HG03378 (cell line): ENCODE data around the gene NTN4.
"Not testable (repeated sequence)": the region's sequence is repeated elsewhere in the genome, so short reads cannot be mapped to it uniquely, and the experiment has no call there.

Experiments used
- ATAC-seq: cut with Tn5 transposase; IDR thresholded peaks from one replicate; pipeline ENCODE4 v1.9.1; 2021; ENCODE audit warnings: mild to moderate bottlenecking, moderate library complexity; ENCODE audit not compliant: unreplicated experiment

Gene NTN4

DNA sequence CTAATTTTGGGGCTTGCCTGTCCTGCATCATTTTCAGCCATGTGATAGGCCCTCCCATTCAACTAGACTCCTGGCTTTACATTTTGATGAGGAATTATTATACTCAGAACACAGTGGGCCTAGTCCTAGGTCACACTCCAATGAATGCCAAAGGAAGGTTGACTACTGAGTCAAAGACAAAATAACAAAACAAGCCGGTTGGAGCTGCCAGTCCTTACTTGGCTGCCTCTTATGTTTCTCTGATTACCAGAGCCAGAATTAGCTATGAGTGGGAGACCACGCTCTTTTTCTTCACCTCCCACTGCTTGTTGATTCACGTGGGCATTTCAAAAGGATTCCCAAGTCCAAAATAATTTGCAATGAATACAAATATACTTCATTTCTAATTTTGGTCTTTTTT, 161.2 kb downstream of the NTN4 start:
- ATAC-seq, result no peak

GRCh38 chr12:95626854-95627253, 163.7 kb downstream of the NTN4 start:
- no peak for ATAC-seq

DNA sequence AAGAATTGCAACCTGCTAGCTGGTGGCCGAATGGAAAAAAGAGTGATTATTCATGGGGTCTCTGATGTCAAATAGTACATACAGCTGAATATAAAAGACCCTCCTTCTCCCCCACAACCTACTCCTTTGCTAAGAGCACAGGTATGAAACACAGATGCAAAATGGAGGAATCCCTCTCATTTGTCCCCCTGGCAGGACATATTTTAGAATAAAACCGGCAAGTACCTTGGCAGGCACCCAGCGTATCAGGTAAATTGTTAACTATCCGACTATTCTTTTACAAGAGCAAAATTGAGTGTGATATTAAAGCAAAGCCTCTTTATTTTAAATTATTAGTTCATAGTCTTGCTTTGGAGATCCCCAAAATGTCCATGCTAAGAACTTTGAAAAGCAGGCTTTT, 165.6 kb downstream of the NTN4 start:
- no peak for ATAC-seq

- no peak for ATAC-seq
Measured at GRCh38 chr12:95624589-95624988, 166.0 kb downstream of the NTN4 start.

DNA sequence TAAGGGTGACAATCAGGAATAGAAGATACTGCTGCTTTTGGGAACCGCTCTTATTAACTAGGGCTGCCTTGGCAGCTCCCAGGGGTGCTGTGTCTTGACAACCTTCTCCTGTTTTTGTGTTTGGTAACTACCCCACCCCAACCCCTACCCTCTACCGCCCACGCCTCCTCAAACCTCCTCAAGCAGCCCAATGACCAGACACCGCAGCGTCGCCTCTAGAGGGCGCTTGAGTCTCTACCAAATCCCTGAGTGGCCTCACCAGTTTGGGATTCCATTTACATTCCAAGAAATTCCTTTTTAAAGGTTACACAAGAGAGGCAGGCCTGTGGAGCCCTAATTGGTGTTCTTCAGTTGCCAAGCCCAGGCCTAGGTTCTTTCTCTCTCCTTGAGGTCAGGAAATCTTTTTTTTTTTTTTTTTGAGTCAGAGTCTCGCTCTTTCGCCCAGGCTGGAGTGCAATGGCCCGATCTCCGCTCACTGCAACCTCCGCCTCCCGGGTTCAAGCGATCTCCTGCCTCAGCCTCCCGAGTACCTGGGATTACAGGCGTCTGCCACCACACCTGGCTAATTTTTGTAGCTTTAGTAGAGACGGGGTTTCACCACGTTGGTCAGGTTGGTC, 166.9 kb downstream of the NTN4 start:
- no peak for ATAC-seq

DNA sequence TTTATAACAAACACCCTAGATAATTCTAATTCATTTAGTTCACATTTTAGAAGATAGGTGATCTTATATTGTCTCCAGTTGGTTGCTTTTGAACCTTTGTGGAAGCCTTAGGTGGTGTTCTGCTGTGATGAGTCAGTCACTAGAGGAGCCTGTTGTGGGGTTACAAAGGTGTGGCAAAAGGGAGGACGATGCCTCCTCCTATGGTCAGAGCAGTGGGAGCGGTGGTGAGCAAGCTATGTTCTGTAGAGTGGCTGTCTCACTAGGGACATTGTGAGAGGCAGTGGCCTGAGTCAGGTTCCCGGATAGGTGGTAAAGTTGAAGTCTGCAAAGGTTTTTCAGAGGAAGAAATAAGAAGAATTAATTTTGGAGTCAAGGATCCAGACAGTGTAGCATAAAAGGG, 167.7 kb downstream of the NTN4 start:
- ATAC-seq, result no peak

GRCh38 chr12:95621725-95622124, 168.8 kb downstream of the NTN4 start:
- ATAC-seq, result no peak

- no peak for ATAC-seq
Measured at GRCh38 chr12:95620171-95620570, 170.4 kb downstream of the NTN4 start.

- not testable (repeated sequence) for ATAC-seq
Measured at GRCh38 chr12:95616470-95616869, 174.1 kb downstream of the NTN4 start.

DNA sequence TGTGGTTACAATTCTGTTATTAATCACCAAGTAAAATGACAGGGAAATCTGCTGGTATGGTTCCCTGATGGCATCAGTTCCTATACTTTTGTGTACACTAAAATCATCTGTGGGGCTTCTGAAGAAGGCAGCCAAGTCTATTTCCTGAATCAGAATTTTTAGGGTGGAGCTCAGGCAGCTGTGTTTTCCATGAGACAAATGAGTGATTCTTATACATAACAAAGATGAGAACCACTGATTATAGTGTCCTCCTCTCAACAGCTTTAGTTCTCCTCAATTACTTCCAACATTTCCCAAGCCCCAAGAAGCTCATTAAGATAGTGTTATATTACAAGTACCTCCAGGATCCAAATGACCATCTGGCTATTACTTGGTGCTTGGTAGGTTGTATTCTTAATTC, 174.8 kb downstream of the NTN4 start:
- ATAC-seq, result no peak

DNA sequence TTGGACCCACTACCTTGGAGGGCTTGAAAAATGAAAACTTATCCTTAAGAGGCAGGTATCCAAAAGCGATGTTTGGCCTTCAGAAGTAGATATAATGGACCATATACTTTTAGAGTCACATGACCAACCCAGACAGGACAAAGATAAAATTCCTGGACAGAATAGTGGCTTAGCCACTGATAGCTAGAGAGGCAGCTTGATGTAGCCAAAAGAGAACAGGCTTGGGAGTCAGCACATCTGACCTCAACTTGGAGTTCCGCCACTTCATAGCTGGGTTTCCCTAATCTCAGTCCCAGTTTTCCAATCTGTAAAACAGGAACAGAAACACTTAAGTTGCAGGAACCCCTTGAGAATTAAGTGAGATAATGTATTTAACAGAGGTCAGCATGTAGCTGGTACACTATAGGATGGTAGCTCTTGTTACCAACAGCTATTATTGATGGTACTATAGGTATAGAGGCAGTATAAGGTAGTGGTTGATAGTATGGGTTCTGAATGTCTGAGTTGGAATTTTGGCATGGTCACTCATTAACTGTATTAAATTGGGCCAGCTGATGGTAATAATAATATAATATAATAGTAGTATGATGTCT, 176.1 kb downstream of the NTN4 start:
- no peak for ATAC-seq

GRCh38 chr12:95613021-95613420, 177.5 kb downstream of the NTN4 start:
- no peak for ATAC-seq

- ATAC-seq, result no peak
Measured at GRCh38 chr12:95611676-95612309, 178.8 kb downstream of the NTN4 start.

GRCh38 chr12:95608252-95609033, 182.1 kb downstream of the NTN4 start:
- ATAC-seq, result no peak
